ENCODE results near the gene STN1.

Gene STN1

GRCh38 chr10:103918053-103918846 lies at the start of gene STN1:
Gene STN1 (minus strand): TSS chr10:103918184. CDS start chr10:103917594, 590 bp downstream.
- peak within 1 kb of the TSS; percentile 92 for H3K4me3 Mint-ChIP-seq
- peaks cover 19% of the 10 kb centered on the region for H3K36me3 Mint-ChIP-seq (ENCODE audit: low read depth)
- peaks cover 7% of the 10 kb centered on the region for H3K9me3 Mint-ChIP-seq
- H3K27me3 Mint-ChIP-seq, result no peaks in the 10 kb centered on the region
- H3K27ac Mint-ChIP-seq, result peak within 1 kb of the TSS; percentile 90
- peaks cover 38% of the 10 kb centered on the region for H3K4me1 Mint-ChIP-seq (ENCODE audit: low read depth)

- Mint-ChIP-seq H3K36me3 (ENCODE audit: low read depth) (no peaks in the 10 kb centered on the region), H3K9me3 (no peaks in the 10 kb centered on the region), H3K27ac (peak overlapping the region; percentile 88)
Measured at GRCh38 chr10:103967448-103968071, 49.6 kb upstream of the STN1 start.

GRCh38 chr10:103966671-103967447 lies 48.9 kb upstream of the STN1 start, which contains the start of gene SLK:
Gene SLK (plus strand): TSS chr10:103967140. CDS start chr10:103967746, 606 bp downstream.
- no peaks in the 10 kb centered on the region for H3K9me3 Mint-ChIP-seq
- peak within 1 kb of the TSS; percentile 96 for H3K4me3 Mint-ChIP-seq
- peaks cover 45% of the 10 kb centered on the region for H3K4me1 Mint-ChIP-seq (ENCODE audit: low read depth)
- H3K27me3 Mint-ChIP-seq, result no peaks in the 10 kb centered on the region
- no peaks in the 10 kb centered on the region for H3K36me3 Mint-ChIP-seq (ENCODE audit: low read depth)
- H3K27ac Mint-ChIP-seq, result peak within 1 kb of the TSS; percentile 97

More at GRCh38 chr10:103967448-103968071, 49.6 kb upstream of the STN1 start:
- peaks cover 50% of the 10 kb centered on the region for H3K4me1 Mint-ChIP-seq (ENCODE audit: low read depth)
- peak overlapping the region; percentile 94 for H3K4me3 Mint-ChIP-seq
- no peaks in the 10 kb centered on the region for H3K27me3 Mint-ChIP-seq

GRCh38 chr10:103960103-103960502 lies 42.1 kb upstream of the STN1 start:
- no peaks in the 10 kb centered on the region for H3K36me3 Mint-ChIP-seq (ENCODE audit: low read depth)
- no peaks in the 10 kb centered on the region for H3K9me3 Mint-ChIP-seq
- no peak overlapping the region for H3K27ac Mint-ChIP-seq
- no peak overlapping the region for H3K4me3 Mint-ChIP-seq
- H3K4me1 Mint-ChIP-seq (ENCODE audit: low read depth), result no peaks in the 10 kb centered on the region
- no peaks in the 10 kb centered on the region for H3K27me3 Mint-ChIP-seq

GRCh38 chr10:103958996-103959395 lies 41.0 kb upstream of the STN1 start:
- Mint-ChIP-seq H3K27ac (no peak overlapping the region), H3K4me1 (ENCODE audit: low read depth) (no peaks in the 10 kb centered on the region), H3K9me3 (no peaks in the 10 kb centered on the region), H3K27me3 (no peaks in the 10 kb centered on the region), H3K4me3 (no peak overlapping the region), H3K36me3 (ENCODE audit: low read depth) (no peaks in the 10 kb centered on the region)

- no peaks in the 10 kb centered on the region for H3K4me1 Mint-ChIP-seq (ENCODE audit: low read depth)
- no peaks in the 10 kb centered on the region for H3K27me3 Mint-ChIP-seq
- H3K9me3 Mint-ChIP-seq, result no peaks in the 10 kb centered on the region
- H3K36me3 Mint-ChIP-seq (ENCODE audit: low read depth), result no peaks in the 10 kb centered on the region
- H3K27ac Mint-ChIP-seq, result no peak overlapping the region
- H3K4me3 Mint-ChIP-seq, result no peak overlapping the region
Measured at GRCh38 chr10:103954543-103954942, 36.6 kb upstream of the STN1 start.

- H3K9me3 Mint-ChIP-seq, result no peaks in the 10 kb centered on the region
- H3K27ac Mint-ChIP-seq, result no peak overlapping the region
- H3K36me3 Mint-ChIP-seq (ENCODE audit: low read depth), result no peaks in the 10 kb centered on the region
- H3K4me3 Mint-ChIP-seq, result no peak overlapping the region
- H3K4me1 Mint-ChIP-seq (ENCODE audit: low read depth), result peaks cover 12% of the 10 kb centered on the region
- no peaks in the 10 kb centered on the region for H3K27me3 Mint-ChIP-seq
Measured at GRCh38 chr10:103951942-103952341, 34.0 kb upstream of the STN1 start.

- Mint-ChIP-seq H3K4me1 (ENCODE audit: low read depth) (peaks cover 12% of the 10 kb centered on the region), H3K27me3 (no peaks in the 10 kb centered on the region), H3K9me3 (no peaks in the 10 kb centered on the region), H3K27ac (no peak overlapping the region), H3K36me3 (ENCODE audit: low read depth) (no peaks in the 10 kb centered on the region), H3K4me3 (no peak overlapping the region)
Measured at GRCh38 chr10:103951183-103951582, 33.2 kb upstream of the STN1 start.

- peaks cover 12% of the 10 kb centered on the region for H3K4me1 Mint-ChIP-seq (ENCODE audit: low read depth)
- H3K9me3 Mint-ChIP-seq, result no peaks in the 10 kb centered on the region
- no peaks in the 10 kb centered on the region for H3K36me3 Mint-ChIP-seq (ENCODE audit: low read depth)
Measured at GRCh38 chr10:103949728-103950127, 31.7 kb upstream of the STN1 start.

GRCh38 chr10:103947799-103948516 lies 30.0 kb upstream of the STN1 start:
- Mint-ChIP-seq H3K4me3 (no peak overlapping the region), H3K36me3 (ENCODE audit: low read depth) (no peaks in the 10 kb centered on the region), H3K4me1 (ENCODE audit: low read depth) (peaks cover 12% of the 10 kb centered on the region), H3K9me3 (no peaks in the 10 kb centered on the region), H3K27ac (no peak overlapping the region), H3K27me3 (no peaks in the 10 kb centered on the region)

More at GRCh38 chr10:103949728-103950127, 31.7 kb upstream of the STN1 start:
- H3K27ac Mint-ChIP-seq, result no peak overlapping the region
- no peak overlapping the region for H3K4me3 Mint-ChIP-seq
- no peaks in the 10 kb centered on the region for H3K27me3 Mint-ChIP-seq

GRCh38 chr10:103942866-103943265 lies 24.9 kb upstream of the STN1 start:
- H3K4me3 Mint-ChIP-seq, result no peak overlapping the region
- no peak overlapping the region for H3K27ac Mint-ChIP-seq
- H3K9me3 Mint-ChIP-seq, result no peaks in the 10 kb centered on the region
- no peaks in the 10 kb centered on the region for H3K27me3 Mint-ChIP-seq
- H3K4me1 Mint-ChIP-seq (ENCODE audit: low read depth), result peaks cover 10% of the 10 kb centered on the region
- H3K36me3 Mint-ChIP-seq (ENCODE audit: low read depth), result no peaks in the 10 kb centered on the region

- no peaks in the 10 kb centered on the region for H3K4me1 Mint-ChIP-seq (ENCODE audit: low read depth)
- no peak overlapping the region for H3K4me3 Mint-ChIP-seq
- H3K27ac Mint-ChIP-seq, result no peak overlapping the region
- H3K36me3 Mint-ChIP-seq (ENCODE audit: low read depth), result no peaks in the 10 kb centered on the region
- H3K9me3 Mint-ChIP-seq, result no peaks in the 10 kb centered on the region
- no peaks in the 10 kb centered on the region for H3K27me3 Mint-ChIP-seq
Measured at GRCh38 chr10:103941801-103942200, 23.8 kb upstream of the STN1 start.

GRCh38 chr10:103939522-103939921 lies 21.5 kb upstream of the STN1 start:
- Mint-ChIP-seq H3K27me3 (no peaks in the 10 kb centered on the region), H3K9me3 (no peaks in the 10 kb centered on the region), H3K36me3 (ENCODE audit: low read depth) (no peaks in the 10 kb centered on the region), H3K4me3 (no peak overlapping the region), H3K27ac (no peak overlapping the region), H3K4me1 (ENCODE audit: low read depth) (no peaks in the 10 kb centered on the region)

GRCh38 chr10:103936022-103936421 lies 18.0 kb upstream of the STN1 start:
- Mint-ChIP-seq H3K4me3 (no peak overlapping the region), H3K9me3 (no peaks in the 10 kb centered on the region), H3K4me1 (ENCODE audit: low read depth) (no peaks in the 10 kb centered on the region), H3K36me3 (ENCODE audit: low read depth) (no peaks in the 10 kb centered on the region), H3K27ac (no peak overlapping the region), H3K27me3 (no peaks in the 10 kb centered on the region)

Measured in stimulated activated naive CD8-positive, alpha-beta T cell treated with anti-CD3 and anti-CD28 coated beads, Interleukin-15, Interleukin-2, amounts not matched to agents 100 ng/mL and 50 ng/mL, for 24 hours (primary cell).